ENCODE measurements around the gene SYNGR1.

SYNGR1 gene

GRCh38 chr22:39415506-39415905 is 65.7 kb downstream of the SYNGR1 start:
- no peak for DNase-seq (ENCODE audit: low spot score)
- in situ Hi-C loops (cut with MboI; ENCODE audit: low sequenced_read_pairs, unreplicated experiment), result no loop called here
- TF ChIP-seq, protein P1, sequence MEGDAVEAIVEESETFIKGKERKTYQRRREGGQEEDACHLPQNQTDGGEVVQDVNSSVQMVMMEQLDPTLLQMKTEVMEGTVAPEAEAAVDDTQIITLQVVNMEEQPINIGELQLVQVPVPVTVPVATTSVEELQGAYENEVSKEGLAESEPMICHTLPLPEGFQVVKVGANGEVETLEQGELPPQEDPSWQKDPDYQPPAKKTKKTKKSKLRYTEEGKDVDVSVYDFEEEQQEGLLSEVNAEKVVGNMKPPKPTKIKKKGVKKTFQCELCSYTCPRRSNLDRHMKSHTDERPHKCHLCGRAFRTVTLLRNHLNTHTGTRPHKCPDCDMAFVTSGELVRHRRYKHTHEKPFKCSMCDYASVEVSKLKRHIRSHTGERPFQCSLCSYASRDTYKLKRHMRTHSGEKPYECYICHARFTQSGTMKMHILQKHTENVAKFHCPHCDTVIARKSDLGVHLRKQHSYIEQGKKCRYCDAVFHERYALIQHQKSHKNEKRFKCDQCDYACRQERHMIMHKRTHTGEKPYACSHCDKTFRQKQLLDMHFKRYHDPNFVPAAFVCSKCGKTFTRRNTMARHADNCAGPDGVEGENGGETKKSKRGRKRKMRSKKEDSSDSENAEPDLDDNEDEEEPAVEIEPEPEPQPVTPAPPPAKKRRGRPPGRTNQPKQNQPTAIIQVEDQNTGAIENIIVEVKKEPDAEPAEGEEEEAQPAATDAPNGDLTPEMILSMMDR (IDR thresholded peaks at IDR 0.05; ENCODE audit: borderline replicate concordance, control extremely low read depth, extremely low read depth, insufficient read depth, missing control alignments), result no peak

DNA sequence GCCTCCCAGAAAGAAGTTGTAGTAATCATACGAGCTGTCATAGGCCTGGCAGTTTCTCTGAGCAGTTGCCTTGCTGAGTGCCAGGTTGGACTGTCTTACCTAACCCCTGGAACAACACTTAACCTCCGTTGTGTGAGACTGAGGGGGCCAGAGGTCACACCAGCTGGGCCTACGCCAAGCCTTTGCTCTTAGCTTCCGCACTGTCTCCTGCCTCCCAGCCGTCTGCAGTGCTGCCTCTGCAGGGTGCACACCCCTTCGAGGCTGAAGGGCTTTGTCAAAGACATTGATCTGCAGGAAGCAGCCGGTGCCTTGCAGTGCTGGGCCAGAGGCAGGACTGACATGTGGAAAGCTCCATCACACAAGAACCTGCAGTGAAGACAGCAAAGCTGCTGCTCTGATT is 66.5 kb downstream of the SYNGR1 start:
- no peak for DNase-seq (ENCODE audit: low spot score)
- TF ChIP-seq, protein P1 (IDR thresholded peaks at IDR 0.05; ENCODE audit: borderline replicate concordance, control extremely low read depth, extremely low read depth, insufficient read depth, missing control alignments), result no peak
- in situ Hi-C loops (cut with MboI; ENCODE audit: low sequenced_read_pairs, unreplicated experiment), result no loop called here

GRCh38 chr22:39417641-39418040 is 67.8 kb downstream of the SYNGR1 start:
- TF ChIP-seq, protein P1 (IDR thresholded peaks at IDR 0.05; ENCODE audit: borderline replicate concordance, control extremely low read depth, extremely low read depth, insufficient read depth, missing control alignments), result no peak
- in situ Hi-C loops (cut with MboI; ENCODE audit: low sequenced_read_pairs, unreplicated experiment), result no loop called here
- DNase-seq (ENCODE audit: low spot score), result no peak

DNA sequence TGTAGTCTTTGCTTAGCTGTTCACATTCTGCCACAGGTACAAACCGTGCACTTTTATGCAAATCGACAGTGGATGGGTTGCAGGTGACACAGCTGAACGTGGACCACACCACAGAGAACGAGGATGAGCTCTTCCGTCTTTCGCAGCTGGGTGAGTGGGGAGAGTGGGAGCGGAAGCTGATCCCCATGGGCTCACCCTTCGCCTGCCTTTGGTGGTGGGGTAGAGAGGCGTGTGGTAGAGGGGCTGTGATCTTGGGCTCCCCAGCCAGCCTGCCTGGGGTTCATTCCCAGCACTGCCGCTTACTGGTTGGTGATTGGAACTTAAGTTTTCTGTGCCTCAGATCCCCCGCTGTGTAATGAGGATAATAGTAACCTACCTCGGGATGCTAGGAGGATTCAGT is 68.9 kb downstream of the SYNGR1 start:
- in situ Hi-C loops (cut with MboI; ENCODE audit: low sequenced_read_pairs, unreplicated experiment), result no loop called here
- TF ChIP-seq, protein P1 (IDR thresholded peaks at IDR 0.05; ENCODE audit: borderline replicate concordance, control extremely low read depth, extremely low read depth, insufficient read depth, missing control alignments), result no peak
- no peak for DNase-seq (ENCODE audit: low spot score)

DNA sequence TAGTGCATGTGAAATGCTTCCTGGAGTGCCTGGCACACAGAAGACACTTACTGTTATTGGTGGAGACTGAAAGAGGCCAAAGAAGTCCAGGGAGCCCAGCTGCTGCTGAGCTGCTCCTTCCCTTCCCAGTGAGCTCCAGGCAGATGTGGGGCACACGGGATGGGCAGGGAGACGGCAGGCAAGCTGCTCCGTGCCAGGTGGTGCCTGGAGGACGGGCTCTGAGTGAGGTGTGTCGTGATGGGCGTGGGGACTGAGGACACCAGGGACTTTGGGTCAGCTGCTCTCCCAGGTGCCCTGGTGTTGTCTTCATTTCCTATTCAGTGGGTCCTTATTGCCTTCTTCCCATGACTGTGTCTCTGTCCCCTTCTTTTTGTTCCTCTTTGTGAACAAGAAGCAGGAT is 69.3 kb downstream of the SYNGR1 start:
- in situ Hi-C loops (cut with MboI; ENCODE audit: low sequenced_read_pairs, unreplicated experiment), result no loop called here
- no peak for DNase-seq (ENCODE audit: low spot score)
- TF ChIP-seq, protein P1 (IDR thresholded peaks at IDR 0.05; ENCODE audit: borderline replicate concordance, control extremely low read depth, extremely low read depth, insufficient read depth, missing control alignments), result no peak

DNA sequence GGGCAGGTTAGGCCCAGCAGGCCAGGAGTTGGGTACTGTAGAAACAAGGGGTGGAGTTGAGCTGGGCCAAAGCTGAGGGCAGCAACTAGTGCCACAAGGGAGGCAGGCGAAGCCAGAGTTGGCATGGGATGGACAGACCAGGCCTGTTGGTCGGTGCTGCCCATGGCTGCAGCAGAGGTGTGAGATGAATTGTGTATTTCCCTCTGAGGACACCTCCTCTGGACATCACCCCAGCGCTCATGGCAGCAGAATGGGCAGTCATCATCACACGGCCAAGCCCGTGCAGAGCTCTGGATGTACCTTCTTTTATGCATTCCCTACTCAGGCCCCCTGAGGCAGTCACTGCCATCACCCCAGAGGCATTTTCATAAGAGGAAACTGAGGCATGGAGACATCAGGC is 70.1 kb downstream of the SYNGR1 start:
- no peak for DNase-seq (ENCODE audit: low spot score)
- TF ChIP-seq, protein P1 (IDR thresholded peaks at IDR 0.05; ENCODE audit: borderline replicate concordance, control extremely low read depth, extremely low read depth, insufficient read depth, missing control alignments), result no peak
- in situ Hi-C loops (cut with MboI; ENCODE audit: low sequenced_read_pairs, unreplicated experiment), result no loop called here

DNA sequence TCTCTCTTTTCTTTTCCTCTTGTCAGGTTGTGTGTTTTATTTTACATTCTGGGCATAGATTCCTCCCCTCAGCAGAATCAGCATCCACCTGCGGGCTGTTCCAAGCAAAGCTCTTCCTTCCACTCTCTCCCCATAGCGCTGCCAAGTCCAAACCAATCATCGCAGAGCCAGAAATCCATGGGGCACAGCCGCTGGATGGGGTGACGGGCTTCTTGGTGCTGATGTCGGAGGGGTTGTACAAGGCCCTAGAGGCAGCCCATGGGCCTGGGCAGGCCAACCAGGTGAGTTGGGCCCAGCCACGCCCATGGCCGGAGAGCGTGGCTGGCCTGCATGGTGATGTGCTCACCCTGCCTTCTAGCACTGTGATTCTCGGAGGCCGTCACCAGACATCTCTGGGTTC is 71.9 kb downstream of the SYNGR1 start:
- TF ChIP-seq, protein P1 (IDR thresholded peaks at IDR 0.05; ENCODE audit: borderline replicate concordance, control extremely low read depth, extremely low read depth, insufficient read depth, missing control alignments), result no peak
- DNase-seq (ENCODE audit: low spot score), result no peak
- in situ Hi-C loops (cut with MboI; ENCODE audit: low sequenced_read_pairs, unreplicated experiment), result no loop called here
